DOHH2 (cell line): ENCODE measurements around the gene RPL32.
A peak's percentile ranks its signal among the peaks of the same experiment; 100 is the strongest.

Experiments
- H3F3A ChIP-seq: fragments of 200-600 bp; sonication (generic), shearing (Covaris generic); 2 replicates; pipeline ENCODE4 v1.6.0; 2016; ENCODE audit warnings: antibody characterized with exemption, mild to moderate bottlenecking; ENCODE audit not compliant: control insufficient read depth, insufficient read depth
- H3K27ac ChIP-seq: fragments of 200-600 bp; sonication (generic); 2 replicates; pipeline ENCODE4 v1.5.1; 2014; ENCODE audit warnings: low read depth, mild to moderate bottlenecking, low read length, moderate library complexity
- H3K27me3 ChIP-seq: fragments of 200-600 bp; sonication (generic); 2 replicates; pipeline ENCODE4 v1.6.1; 2014; ENCODE audit warnings: mild to moderate bottlenecking, low read length, mixed read lengths; ENCODE audit not compliant: control insufficient read depth
- H3K36me3 ChIP-seq: fragments of 200-600 bp; sonication (generic); 2 replicates; pipeline ENCODE4 v1.6.1; 2014; ENCODE audit warnings: mild to moderate bottlenecking, low read length, moderate library complexity, mixed read lengths; ENCODE audit not compliant: control insufficient read depth
- H3K4me1 ChIP-seq: fragments of 200-600 bp; sonication (generic); 2 replicates; pipeline ENCODE4 v1.6.1; 2014; ENCODE audit warnings: mild to moderate bottlenecking, low read length, mixed read lengths; ENCODE audit not compliant: control insufficient read depth
- H3K4me2 ChIP-seq: fragments of 200-600 bp; sonication (generic); 2 replicates; pipeline ENCODE4 v1.6.0; 2014; ENCODE audit warnings: mild to moderate bottlenecking, low read length, moderate library complexity
- H3K4me3 ChIP-seq: fragments of 200-600 bp; sonication (generic); 2 replicates; pipeline ENCODE4 v1.5.1; 2014; ENCODE audit warnings: mild to moderate bottlenecking, low read length, mixed read lengths
- H3K79me2 ChIP-seq: fragments of 200-600 bp; sonication (generic); 2 replicates; pipeline ENCODE4 v1.6.1; 2014; ENCODE audit warnings: mild to moderate bottlenecking, low read length, mixed read lengths; ENCODE audit not compliant: control insufficient read depth
- H3K9me2 ChIP-seq: fragments of 200-600 bp; sonication (generic); replicated peaks from 2 replicates; pipeline ENCODE4 v1.6.1; 2014; ENCODE audit warnings: mild to moderate bottlenecking, low read length, mixed read lengths; ENCODE audit not compliant: control insufficient read depth
- H3K9me3 ChIP-seq: fragments of 200-600 bp; sonication (generic); 2 replicates; pipeline ENCODE4 v1.6.1; 2014; ENCODE audit warnings: antibody characterized with exemption, low read length, mixed read lengths; ENCODE audit not compliant: control insufficient read depth, insufficient read depth
- H4K20me1 ChIP-seq: fragments of 200-600 bp; sonication (generic); 2 replicates; pipeline ENCODE4 v1.6.0; 2014; ENCODE audit warnings: low read depth, mild to moderate bottlenecking, antibody characterized with exemption, low read length, moderate library complexity; ENCODE audit not compliant: control insufficient read depth, insufficient read depth
- CTCF ChIP-seq: fragments of 200-600 bp; sonication (generic); IDR thresholded peaks from one replicate; pipeline ENCODE4 v1.5.1; 2014; ENCODE audit warnings: antibody characterized with exemption, mild to moderate bottlenecking, low read depth, low read length; ENCODE audit not compliant: poor library complexity, severe bottlenecking
- EZH2phosphoT487 ChIP-seq: fragments of 200-600 bp; sonication (generic); IDR thresholded peaks from 2 replicates; pipeline ENCODE4 v1.6.1; 2017; ENCODE audit warnings: borderline replicate concordance, mild to moderate bottlenecking, antibody characterized with exemption, low read length, moderate library complexity, mixed read lengths

RPL32 gene

GRCh38 chr3:12886106-12886679, 44.8 kb upstream of the RPL32 start:
- no peaks in the 10 kb centered on the region for H3K36me3 ChIP-seq
- H3K79me2 ChIP-seq, result no peaks in the 10 kb centered on the region
- no peaks in the 10 kb centered on the region for H4K20me1 ChIP-seq
- H3K9me2 ChIP-seq, result no peaks in the 10 kb centered on the region
- H3K27ac ChIP-seq, result no peak overlapping the region
- H3K4me3 ChIP-seq, result peak overlapping the region; percentile 22
- H3K9me3 ChIP-seq, result peaks cover 4% of the 10 kb centered on the region; the same call in 1 of the 2 replicates
- peak overlapping the region; percentile 39 for H3K4me2 ChIP-seq
- H3K4me1 ChIP-seq, result peaks cover 31% of the 10 kb centered on the region
- TF ChIP-seq CTCF (no peak), EZH2phosphoT487 (no peak)
- no peaks in the 10 kb centered on the region for H3F3A ChIP-seq
- peaks cover 37% of the 10 kb centered on the region for H3K27me3 ChIP-seq

- H3K9me2 ChIP-seq, result no peaks in the 10 kb centered on the region
- peaks cover 4% of the 10 kb centered on the region; the same call in 1 of the 2 replicates for H3K9me3 ChIP-seq
- no peaks in the 10 kb centered on the region; the same call in 1 of the 2 replicates for H3F3A ChIP-seq
- no peaks in the 10 kb centered on the region for H4K20me1 ChIP-seq
- peak overlapping the region; percentile 22 for H3K4me3 ChIP-seq
- H3K36me3 ChIP-seq, result no peaks in the 10 kb centered on the region
- H3K27me3 ChIP-seq, result peaks cover 32% of the 10 kb centered on the region
- H3K4me2 ChIP-seq, result peak overlapping the region; percentile 39
- H3K79me2 ChIP-seq, result no peaks in the 10 kb centered on the region
- no peak for TF ChIP-seq EZH2phosphoT487
- H3K27ac ChIP-seq, result peak overlapping the region; percentile 30; the same call in 1 of the 2 replicates
- peaks cover 31% of the 10 kb centered on the region for H3K4me1 ChIP-seq
Measured at GRCh38 chr3:12885583-12885930, 44.2 kb upstream of the RPL32 start.

DNA sequence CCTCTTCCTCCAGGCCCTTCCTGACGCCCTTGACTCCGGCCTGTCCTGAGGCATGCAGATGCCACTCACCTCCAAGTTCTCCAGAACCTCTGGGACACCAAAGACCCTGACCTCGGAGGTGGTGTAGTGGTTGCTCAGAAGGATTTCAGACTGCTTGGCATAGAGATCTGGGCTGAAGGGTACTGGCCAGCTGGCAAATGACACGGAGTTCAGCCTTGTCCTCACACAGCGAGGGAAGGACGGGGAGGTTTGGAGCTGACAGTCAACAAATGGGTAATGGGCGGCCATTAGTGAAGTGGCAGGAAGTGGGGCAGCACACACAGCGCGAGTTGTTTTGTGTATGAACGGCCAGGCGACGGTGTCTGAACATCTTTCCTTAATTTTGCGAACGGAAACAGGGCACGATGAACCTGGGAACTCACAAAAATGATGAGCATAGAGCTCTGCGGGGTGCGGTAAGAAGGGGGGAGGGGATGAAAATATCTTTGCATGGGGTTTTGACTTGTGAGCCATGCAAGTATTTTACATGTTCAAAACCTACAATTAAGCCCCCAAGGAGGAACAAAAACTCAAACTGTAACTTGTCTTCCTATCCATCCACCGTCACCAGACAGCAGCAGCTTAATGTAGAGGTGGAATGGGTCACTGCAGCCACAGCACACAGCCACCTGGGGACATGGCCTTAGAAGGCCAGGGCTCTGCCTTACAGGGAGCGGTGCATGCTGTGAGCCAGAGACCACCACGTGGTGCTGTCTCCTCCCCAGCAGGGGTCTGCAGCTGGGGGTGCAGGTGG, 43.6 kb upstream of the RPL32 start:
- no peak for TF ChIP-seq CTCF
- no peak for TF ChIP-seq EZH2phosphoT487
- H3K27ac ChIP-seq, result peak overlapping the region; percentile 30
- no peaks in the 10 kb centered on the region for H3K9me2 ChIP-seq

More for the DNA sequence above, 43.6 kb upstream of the RPL32 start:
- Histone ChIP-seq H3K4me2 (peak overlapping the region; percentile 39), H3K79me2 (no peaks in the 10 kb centered on the region), H4K20me1 (no peaks in the 10 kb centered on the region), H3F3A (no peaks in the 10 kb centered on the region; the same call in 1 of the 2 replicates), H3K36me3 (no peaks in the 10 kb centered on the region), H3K27me3 (peaks cover 26% of the 10 kb centered on the region), H3K4me1 (peaks cover 31% of the 10 kb centered on the region), H3K9me3 (peaks cover 4% of the 10 kb centered on the region; the same call in 1 of the 2 replicates), H3K4me3 (peak overlapping the region; percentile 44)
